ENCODE results near the gene DUSP18.

- TF ChIP-seq POLR2A (IDR thresholded peaks at IDR 0.05; ENCODE audit: insufficient read depth in 1 of 2, low read depth in 2 of 2, low read length in 2 of 2) = no peak
- TF ChIP-seq, protein P1, sequence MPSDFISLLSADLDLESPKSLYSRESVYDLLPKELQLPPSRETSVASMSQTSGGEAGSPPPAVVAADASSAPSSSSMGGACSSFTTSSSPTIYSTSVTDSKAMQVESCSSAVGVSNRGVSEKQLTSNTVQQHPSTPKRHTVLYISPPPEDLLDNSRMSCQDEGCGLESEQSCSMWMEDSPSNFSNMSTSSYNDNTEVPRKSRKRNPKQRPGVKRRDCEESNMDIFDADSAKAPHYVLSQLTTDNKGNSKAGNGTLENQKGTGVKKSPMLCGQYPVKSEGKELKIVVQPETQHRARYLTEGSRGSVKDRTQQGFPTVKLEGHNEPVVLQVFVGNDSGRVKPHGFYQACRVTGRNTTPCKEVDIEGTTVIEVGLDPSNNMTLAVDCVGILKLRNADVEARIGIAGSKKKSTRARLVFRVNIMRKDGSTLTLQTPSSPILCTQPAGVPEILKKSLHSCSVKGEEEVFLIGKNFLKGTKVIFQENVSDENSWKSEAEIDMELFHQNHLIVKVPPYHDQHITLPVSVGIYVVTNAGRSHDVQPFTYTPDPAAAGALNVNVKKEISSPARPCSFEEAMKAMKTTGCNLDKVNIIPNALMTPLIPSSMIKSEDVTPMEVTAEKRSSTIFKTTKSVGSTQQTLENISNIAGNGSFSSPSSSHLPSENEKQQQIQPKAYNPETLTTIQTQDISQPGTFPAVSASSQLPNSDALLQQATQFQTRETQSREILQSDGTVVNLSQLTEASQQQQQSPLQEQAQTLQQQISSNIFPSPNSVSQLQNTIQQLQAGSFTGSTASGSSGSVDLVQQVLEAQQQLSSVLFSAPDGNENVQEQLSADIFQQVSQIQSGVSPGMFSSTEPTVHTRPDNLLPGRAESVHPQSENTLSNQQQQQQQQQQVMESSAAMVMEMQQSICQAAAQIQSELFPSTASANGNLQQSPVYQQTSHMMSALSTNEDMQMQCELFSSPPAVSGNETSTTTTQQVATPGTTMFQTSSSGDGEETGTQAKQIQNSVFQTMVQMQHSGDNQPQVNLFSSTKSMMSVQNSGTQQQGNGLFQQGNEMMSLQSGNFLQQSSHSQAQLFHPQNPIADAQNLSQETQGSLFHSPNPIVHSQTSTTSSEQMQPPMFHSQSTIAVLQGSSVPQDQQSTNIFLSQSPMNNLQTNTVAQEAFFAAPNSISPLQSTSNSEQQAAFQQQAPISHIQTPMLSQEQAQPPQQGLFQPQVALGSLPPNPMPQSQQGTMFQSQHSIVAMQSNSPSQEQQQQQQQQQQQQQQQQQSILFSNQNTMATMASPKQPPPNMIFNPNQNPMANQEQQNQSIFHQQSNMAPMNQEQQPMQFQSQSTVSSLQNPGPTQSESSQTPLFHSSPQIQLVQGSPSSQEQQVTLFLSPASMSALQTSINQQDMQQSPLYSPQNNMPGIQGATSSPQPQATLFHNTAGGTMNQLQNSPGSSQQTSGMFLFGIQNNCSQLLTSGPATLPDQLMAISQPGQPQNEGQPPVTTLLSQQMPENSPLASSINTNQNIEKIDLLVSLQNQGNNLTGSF (CRISPR knock-in tag; IDR thresholded peaks at IDR 0.05) = no peak
- TF ChIP-seq CREB1 (IDR thresholded peaks at IDR 0.05) = no peak
- no peak for TF ChIP-seq CREB1 (CRISPR knock-in tag; IDR thresholded peaks at IDR 0.05)
- TF ChIP-seq, protein P2, sequence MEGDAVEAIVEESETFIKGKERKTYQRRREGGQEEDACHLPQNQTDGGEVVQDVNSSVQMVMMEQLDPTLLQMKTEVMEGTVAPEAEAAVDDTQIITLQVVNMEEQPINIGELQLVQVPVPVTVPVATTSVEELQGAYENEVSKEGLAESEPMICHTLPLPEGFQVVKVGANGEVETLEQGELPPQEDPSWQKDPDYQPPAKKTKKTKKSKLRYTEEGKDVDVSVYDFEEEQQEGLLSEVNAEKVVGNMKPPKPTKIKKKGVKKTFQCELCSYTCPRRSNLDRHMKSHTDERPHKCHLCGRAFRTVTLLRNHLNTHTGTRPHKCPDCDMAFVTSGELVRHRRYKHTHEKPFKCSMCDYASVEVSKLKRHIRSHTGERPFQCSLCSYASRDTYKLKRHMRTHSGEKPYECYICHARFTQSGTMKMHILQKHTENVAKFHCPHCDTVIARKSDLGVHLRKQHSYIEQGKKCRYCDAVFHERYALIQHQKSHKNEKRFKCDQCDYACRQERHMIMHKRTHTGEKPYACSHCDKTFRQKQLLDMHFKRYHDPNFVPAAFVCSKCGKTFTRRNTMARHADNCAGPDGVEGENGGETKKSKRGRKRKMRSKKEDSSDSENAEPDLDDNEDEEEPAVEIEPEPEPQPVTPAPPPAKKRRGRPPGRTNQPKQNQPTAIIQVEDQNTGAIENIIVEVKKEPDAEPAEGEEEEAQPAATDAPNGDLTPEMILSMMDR (CRISPR knock-in tag; IDR thresholded peaks at IDR 0.05) = no peak
- TF ChIP-seq HMGXB3 (CRISPR knock-in tag; IDR thresholded peaks at IDR 0.05; ENCODE audit: borderline replicate concordance) = no peak
- TF ChIP-seq NR1H2 (CRISPR knock-in tag; IDR thresholded peaks at IDR 0.05; ENCODE audit: borderline replicate concordance, low read depth) = no peak
- TF ChIP-seq SMC3 (IDR thresholded peaks at IDR 0.05; ENCODE audit: low read length) = no peak
Measured at GRCh38 chr22:30704978-30705377, 37.3 kb upstream of the DUSP18 start.
